ENCODE results near the gene ERC1.

DNA sequence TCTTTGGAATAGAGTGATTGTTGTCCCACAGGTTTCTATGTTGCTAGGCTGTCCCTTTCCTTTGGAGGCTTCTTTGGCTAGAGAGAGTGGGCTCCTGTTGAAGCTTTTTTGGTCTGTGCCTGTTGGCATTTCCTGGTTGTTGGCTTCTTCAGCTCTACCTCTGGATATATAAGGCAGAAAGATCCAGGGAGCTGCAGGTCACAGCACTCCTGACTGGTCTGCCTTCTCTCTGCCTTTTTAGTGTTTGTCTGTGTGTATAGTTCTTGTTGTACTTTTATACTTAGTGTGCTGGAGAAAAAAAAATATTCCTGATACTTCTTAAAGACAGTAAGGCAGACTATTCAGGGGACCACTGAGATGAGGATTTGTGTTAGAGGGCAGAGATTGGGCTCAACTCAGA, 400.7 kb downstream of the ERC1 start:
- no peak for TF ChIP-seq CTCF (IDR thresholded peaks at IDR 0.05)
- TF ChIP-seq POLR2AphosphoS5 (IDR thresholded peaks at IDR 0.05) = no peak

Data from suprapubic skin (tissue), 3 donors.